HG03521 (cell line): ENCODE results near the gene ITIH5.
"Not testable (repeated sequence)": the region's sequence is repeated elsewhere in the genome, so short reads cannot be mapped to it uniquely, and the experiment has no call there.

Experiments used
- ATAC-seq: cut with Tn5 transposase; IDR thresholded peaks from one replicate; pipeline ENCODE4 v1.9.1; 2021; ENCODE audit warnings: mild to moderate bottlenecking, moderate library complexity; ENCODE audit not compliant: unreplicated experiment

The ITIH5 gene

GRCh38 chr10:7689591-7689990, 22.8 kb upstream of the ITIH5 start:
- no peak for ATAC-seq

GRCh38 chr10:7687228-7687907, 20.6 kb upstream of the ITIH5 start:
- peak; percentile 89 for ATAC-seq

GRCh38 chr10:7686351-7687171, 19.8 kb upstream of the ITIH5 start:
- no peak for ATAC-seq

GRCh38 chr10:7680078-7680477, 13.3 kb upstream of the ITIH5 start:
- not testable (repeated sequence) for ATAC-seq

- no peak for ATAC-seq
These were observed 12.5 kb upstream of the ITIH5 start for GRCh38 chr10:7679256-7679655.

GRCh38 chr10:7672341-7673134, 5.8 kb upstream of the ITIH5 start:
- no peak for ATAC-seq

- no peak for ATAC-seq
These were observed 3.4 kb upstream of the ITIH5 start for GRCh38 chr10:7670157-7670556.

GRCh38 chr10:7667262-7668141, 736 bp upstream of the ITIH5 start:
- ATAC-seq = no peak

- ATAC-seq = no peak
These were observed 999 bp downstream of the ITIH5 start for GRCh38 chr10:7665767-7666166.

GRCh38 chr10:7664707-7665106, 2.1 kb downstream of the ITIH5 start:
- no peak for ATAC-seq

GRCh38 chr10:7662522-7662921, 4.2 kb downstream of the ITIH5 start:
- no peak for ATAC-seq

GRCh38 chr10:7659560-7659959, 7.2 kb downstream of the ITIH5 start:
- no peak for ATAC-seq

- ATAC-seq = no peak
These were observed 9.2 kb downstream of the ITIH5 start for GRCh38 chr10:7657552-7657951.

GRCh38 chr10:7657079-7657478, 9.7 kb downstream of the ITIH5 start:
- ATAC-seq = not testable (repeated sequence)

GRCh38 chr10:7651853-7652470, 14.8 kb downstream of the ITIH5 start:
- ATAC-seq = no peak

- no peak for ATAC-seq
These were observed 17.0 kb downstream of the ITIH5 start for GRCh38 chr10:7649673-7650300.

GRCh38 chr10:7647062-7647664, 19.6 kb downstream of the ITIH5 start:
- ATAC-seq = no peak

GRCh38 chr10:7642491-7643011, 24.2 kb downstream of the ITIH5 start:
- ATAC-seq = no peak
